Measurements from ENCODE around the gene SLC25A39. TPM values are rescaled to one million over a fixed set of nuclear protein-coding genes. Genes with fewer than 3 reads are reported as not detected.

Gene SLC25A39
- total RNA-seq, 1 donor from 2014 or later, result 65.2 TPM

GRCh38 chr17:44354582-44355561 is 30.2 kb upstream of the SLC25A39 start:
- Histone ChIP-seq H3K9ac (ENCODE audit: low read depth in 1 of 3, low read length in 3 of 3) (no peak overlapping the region), H3K27ac (ENCODE audit: low read depth, low read length) (no peak overlapping the region), H3K27me3 (ENCODE audit: control insufficient read depth in 3 of 3, insufficient read depth in 3 of 3, low read length in 3 of 3) (peaks cover 0 to 8% (median under 1%) of the 10 kb centered on the region in 3 donors), H3K9me3 (ENCODE audit: control insufficient read depth in 3 of 3, low read length in 3 of 3) (no peaks in the 10 kb centered on the region), H3K4me3 (ENCODE audit: low read length in 3 of 3) (no peak overlapping the region), H3K4me1 (ENCODE audit: control insufficient read depth in 3 of 3, insufficient read depth in 3 of 3, low read length in 3 of 3) (no peaks in the 10 kb centered on the region), H3K36me3 (ENCODE audit: control insufficient read depth in 3 of 3, insufficient read depth in 3 of 3, low read length in 3 of 3) (peaks cover 26 to 31% (median 26%) of the 10 kb centered on the region in 3 donors)

- H3K9ac ChIP-seq (ENCODE audit: low read depth in 1 of 3, low read length in 3 of 3), result no peak overlapping the region
- H3K4me1 ChIP-seq (ENCODE audit: control insufficient read depth in 3 of 3, insufficient read depth in 3 of 3, low read length in 3 of 3), result peaks cover 0 to under 1% (median 0%) of the 10 kb centered on the region in 3 donors
- H3K27ac ChIP-seq (ENCODE audit: low read depth, low read length), result no peak overlapping the region
- peak overlapping the region in 2 of 3 donors; percentile 29 to 48 for H3K4me3 ChIP-seq (ENCODE audit: low read length in 3 of 3)
- no peaks in the 10 kb centered on the region for H3K9me3 ChIP-seq (ENCODE audit: control insufficient read depth in 3 of 3, low read length in 3 of 3)
- peaks cover 0 to 8% (median 0%) of the 10 kb centered on the region in 3 donors for H3K27me3 ChIP-seq (ENCODE audit: control insufficient read depth in 3 of 3, insufficient read depth in 3 of 3, low read length in 3 of 3)
- peaks cover 29 to 40% (median 33%) of the 10 kb centered on the region in 3 donors for H3K36me3 ChIP-seq (ENCODE audit: control insufficient read depth in 3 of 3, insufficient read depth in 3 of 3, low read length in 3 of 3)
These were observed 29.2 kb upstream of the SLC25A39 start for GRCh38 chr17:44353672-44354331.

- Histone ChIP-seq H3K4me1 (ENCODE audit: control insufficient read depth in 3 of 3, insufficient read depth in 3 of 3, low read length in 3 of 3) (peaks cover 0 to 6% (median 3%) of the 10 kb centered on the region in 3 donors), H3K27me3 (ENCODE audit: control insufficient read depth in 3 of 3, insufficient read depth in 3 of 3, low read length in 3 of 3) (peaks cover 0 to 8% (median 0%) of the 10 kb centered on the region in 3 donors), H3K4me3 (ENCODE audit: low read length in 3 of 3) (no peak overlapping the region), H3K36me3 (ENCODE audit: control insufficient read depth in 3 of 3, insufficient read depth in 3 of 3, low read length in 3 of 3) (peaks cover 29 to 40% (median 33%) of the 10 kb centered on the region in 3 donors), H3K9ac (ENCODE audit: low read depth in 1 of 3, low read length in 3 of 3) (no peak overlapping the region), H3K9me3 (ENCODE audit: control insufficient read depth in 3 of 3, low read length in 3 of 3) (no peaks in the 10 kb centered on the region), H3K27ac (ENCODE audit: low read depth, low read length) (no peak overlapping the region)
These were observed 28.4 kb upstream of the SLC25A39 start for GRCh38 chr17:44352828-44353671.

- peaks cover 0 to 8% (median 0%) of the 10 kb centered on the region in 3 donors for H3K27me3 ChIP-seq (ENCODE audit: control insufficient read depth in 3 of 3, insufficient read depth in 3 of 3, low read length in 3 of 3)
- H3K9ac ChIP-seq (ENCODE audit: low read depth in 1 of 3, low read length in 3 of 3), result no peak overlapping the region
- H3K9me3 ChIP-seq (ENCODE audit: control insufficient read depth in 3 of 3, low read length in 3 of 3), result no peaks in the 10 kb centered on the region
- peaks cover 29 to 40% (median 33%) of the 10 kb centered on the region in 3 donors for H3K36me3 ChIP-seq (ENCODE audit: control insufficient read depth in 3 of 3, insufficient read depth in 3 of 3, low read length in 3 of 3)
- H3K27ac ChIP-seq (ENCODE audit: low read depth, low read length), result no peak overlapping the region
- H3K4me1 ChIP-seq (ENCODE audit: control insufficient read depth in 3 of 3, insufficient read depth in 3 of 3, low read length in 3 of 3), result peaks cover 0 to 6% (median 3%) of the 10 kb centered on the region in 3 donors
- no peak overlapping the region for H3K4me3 ChIP-seq (ENCODE audit: low read length in 3 of 3)
These were observed 27.6 kb upstream of the SLC25A39 start for GRCh38 chr17:44351961-44352827.

- no peak overlapping the region for H3K4me3 ChIP-seq (ENCODE audit: low read length in 3 of 3)
- peaks cover 29 to 40% (median 33%) of the 10 kb centered on the region in 3 donors for H3K36me3 ChIP-seq (ENCODE audit: control insufficient read depth in 3 of 3, insufficient read depth in 3 of 3, low read length in 3 of 3)
- no peak overlapping the region for H3K9ac ChIP-seq (ENCODE audit: low read depth in 1 of 3, low read length in 3 of 3)
- H3K4me1 ChIP-seq (ENCODE audit: control insufficient read depth in 3 of 3, insufficient read depth in 3 of 3, low read length in 3 of 3), result peaks cover under 1 to 7% (median 3%) of the 10 kb centered on the region in 3 donors
- no peaks in the 10 kb centered on the region for H3K9me3 ChIP-seq (ENCODE audit: control insufficient read depth in 3 of 3, low read length in 3 of 3)
- peaks cover 0 to 8% (median 0%) of the 10 kb centered on the region in 3 donors for H3K27me3 ChIP-seq (ENCODE audit: control insufficient read depth in 3 of 3, insufficient read depth in 3 of 3, low read length in 3 of 3)
- H3K27ac ChIP-seq (ENCODE audit: low read depth, low read length), result no peak overlapping the region
These were observed 26.8 kb upstream of the SLC25A39 start for GRCh38 chr17:44351464-44351863.

- Histone ChIP-seq H3K36me3 (ENCODE audit: control insufficient read depth in 3 of 3, insufficient read depth in 3 of 3, low read length in 3 of 3) (peaks cover 29 to 40% (median 33%) of the 10 kb centered on the region in 3 donors), H3K9me3 (ENCODE audit: control insufficient read depth in 3 of 3, low read length in 3 of 3) (no peaks in the 10 kb centered on the region), H3K9ac (ENCODE audit: low read depth in 1 of 3, low read length in 3 of 3) (no peak overlapping the region), H3K4me3 (ENCODE audit: low read length in 3 of 3) (no peak overlapping the region), H3K4me1 (ENCODE audit: control insufficient read depth in 3 of 3, insufficient read depth in 3 of 3, low read length in 3 of 3) (peaks cover 7 to 14% (median 8%) of the 10 kb centered on the region in 3 donors), H3K27me3 (ENCODE audit: control insufficient read depth in 3 of 3, insufficient read depth in 3 of 3, low read length in 3 of 3) (peaks cover 0 to 8% (median 0%) of the 10 kb centered on the region in 3 donors), H3K27ac (ENCODE audit: low read depth, low read length) (no peak overlapping the region)
These were observed 26.2 kb upstream of the SLC25A39 start for GRCh38 chr17:44350733-44351226.

GRCh38 chr17:44349553-44350070 is 25.0 kb upstream of the SLC25A39 start:
- peaks cover 13 to 26% (median 14%) of the 10 kb centered on the region in 3 donors for H3K4me1 ChIP-seq (ENCODE audit: control insufficient read depth in 3 of 3, insufficient read depth in 3 of 3, low read length in 3 of 3)
- no peak overlapping the region for H3K4me3 ChIP-seq (ENCODE audit: low read length in 3 of 3)
- H3K27me3 ChIP-seq (ENCODE audit: control insufficient read depth in 3 of 3, insufficient read depth in 3 of 3, low read length in 3 of 3), result peaks cover 0 to 5% (median 0%) of the 10 kb centered on the region in 3 donors
- H3K9me3 ChIP-seq (ENCODE audit: control insufficient read depth in 3 of 3, low read length in 3 of 3), result no peaks in the 10 kb centered on the region
- peaks cover 29 to 40% (median 33%) of the 10 kb centered on the region in 3 donors for H3K36me3 ChIP-seq (ENCODE audit: control insufficient read depth in 3 of 3, insufficient read depth in 3 of 3, low read length in 3 of 3)
- no peak overlapping the region for H3K27ac ChIP-seq (ENCODE audit: low read depth, low read length)
- H3K9ac ChIP-seq (ENCODE audit: low read depth in 1 of 3, low read length in 3 of 3), result no peak overlapping the region

- H3K4me1 ChIP-seq (ENCODE audit: control insufficient read depth in 3 of 3, insufficient read depth in 3 of 3, low read length in 3 of 3), result peaks cover 16 to 32% (median 17%) of the 10 kb centered on the region in 3 donors
- H3K36me3 ChIP-seq (ENCODE audit: control insufficient read depth in 3 of 3, insufficient read depth in 3 of 3, low read length in 3 of 3), result peaks cover 29 to 40% (median 33%) of the 10 kb centered on the region in 3 donors
- no peak overlapping the region for H3K9ac ChIP-seq (ENCODE audit: low read depth in 1 of 3, low read length in 3 of 3)
- H3K9me3 ChIP-seq (ENCODE audit: control insufficient read depth in 3 of 3, low read length in 3 of 3), result no peaks in the 10 kb centered on the region
- no peak overlapping the region for H3K4me3 ChIP-seq (ENCODE audit: low read length in 3 of 3)
- H3K27ac ChIP-seq (ENCODE audit: low read depth, low read length), result no peak overlapping the region
- H3K27me3 ChIP-seq (ENCODE audit: control insufficient read depth in 3 of 3, insufficient read depth in 3 of 3, low read length in 3 of 3), result peaks cover 0 to 5% (median 0%) of the 10 kb centered on the region in 3 donors
These were observed 24.4 kb upstream of the SLC25A39 start for GRCh38 chr17:44348988-44349364.
